T-cell (primary cell): Measurements from ENCODE around the gene CYP4F8. TPM values are rescaled to one million over a fixed set of nuclear protein-coding genes. Genes with fewer than 3 reads are reported as not detected.

ENCODE experiments used
- ATAC-seq, 4 experiments: fragments of 200-7000 bp in 3 of 4; fragments of 150-1000 bp in 1 of 4; cut with Tn5 transposase; replicated peaks in 1 of 4; 1 replicate in 3 of 4; 2 replicates in 1 of 4; pipeline ENCODE4 v1.10.0; 2021; ENCODE audit warnings: moderate library complexity in 3 of 4, mild to moderate bottlenecking in 2 of 4, moderate number of reproducible peaks in 1 of 4
- CTCF ChIA-PET, 2 donors: fragments of 300-600 bp; sonication (Branson Sonifier 250); formaldehyde crosslinking; loops; one replicate each; lab custom pipeline; 2022; ENCODE audit warnings: antibody characterized with exemption in 2 of 2; lab: Charles Lee
- POLR2A ChIA-PET, 2 donors: fragments of 300-600 bp; sonication (Branson Sonifier 250); formaldehyde crosslinking; loops; one replicate each; lab custom pipeline; 2022; ENCODE audit warnings: antibody characterized with exemption in 2 of 2; lab: Charles Lee
- DNase-seq, 35 experiments: peaks; one replicate each; pipeline versions ENCODE4 v3.0.0 to v3.0.0-alpha.2; 2013 to 2023
- H3K27ac ChIP-seq: one replicate; pipeline ENCODE4 v1.5.1; 2013; ENCODE audit warnings: low read length
- H3K27me3 ChIP-seq, 2 experiments: replicated peaks in 1 of 2; 1 replicate in 1 of 2; 2 replicates in 1 of 2; pipeline versions ENCODE4 v1.6.1 to v1.7.0; 2013; ENCODE audit warnings: low read length in 1 of 2, mixed read lengths in 1 of 2; ENCODE audit not compliant: control insufficient read depth in 2 of 2, insufficient read depth in 2 of 2; ENCODE audit errors: extremely low read depth in 1 of 2
- H3K36me3 ChIP-seq, 2 donors: 1 replicate in 1 of 2; 2 replicates in 1 of 2; pipeline versions ENCODE4 v1.6.1 to v1.7.0; 2013; ENCODE audit warnings: low read length in 1 of 2; ENCODE audit not compliant: control insufficient read depth in 2 of 2, insufficient read depth in 1 of 2; ENCODE audit errors: extremely low read depth in 1 of 2
- H3K4me1 ChIP-seq, 2 experiments: 1 replicate in 1 of 2; 2 replicates in 1 of 2; pipeline versions ENCODE4 v1.6.1 to v1.7.0; 2013; ENCODE audit warnings: low read length in 2 of 2, mixed read lengths in 1 of 2; ENCODE audit not compliant: insufficient read depth in 2 of 2, control insufficient read depth in 1 of 2; ENCODE audit errors: extremely low read depth in 1 of 2
- H3K4me3 ChIP-seq, 2 donors: 1 replicate in 1 of 2; 2 replicates in 1 of 2; pipeline versions ENCODE4 v1.5.1 to v1.7.0; 2013; ENCODE audit warnings: mild to moderate bottlenecking in 2 of 2, low read length in 1 of 2, moderate library complexity in 1 of 2; ENCODE audit not compliant: control insufficient read depth in 1 of 2; ENCODE audit errors: extremely low read depth in 1 of 2
- H3K9me3 ChIP-seq: 2 replicates; pipeline ENCODE4 v1.7.0; 2013
- H3K27ac Mint-ChIP-seq, 2 donors: one replicate each; pipeline ENCODE4 v1.8.0; 2020 to 2021; ENCODE audit warnings: mild to moderate bottlenecking in 2 of 2, mixed read lengths in 2 of 2
- H3K27me3 Mint-ChIP-seq, 2 donors: one replicate each; pipeline ENCODE4 v1.8.0; 2021 to 2022; ENCODE audit warnings: mixed read lengths in 2 of 2
- H3K36me3 Mint-ChIP-seq: one replicate; pipeline ENCODE4 v1.8.0; 2021; ENCODE audit warnings: mixed read lengths
- H3K4me1 Mint-ChIP-seq, 3 donors: one replicate each; pipeline ENCODE4 v1.8.0; 2020 to 2022; ENCODE audit warnings: mixed read lengths in 3 of 3, mild to moderate bottlenecking in 1 of 3
- H3K4me3 Mint-ChIP-seq, 3 donors: one replicate each; pipeline ENCODE4 v1.8.0; 2020 to 2022; ENCODE audit warnings: mild to moderate bottlenecking in 3 of 3, mixed read lengths in 3 of 3, moderate library complexity in 3 of 3
- H3K9me3 Mint-ChIP-seq, 3 donors: one replicate each; pipeline ENCODE4 v1.8.0; 2020 to 2022; ENCODE audit warnings: mixed read lengths in 3 of 3
- WGBS: methylation state at CpG from one replicate; pipeline ENCODE4 v1.1.5; 2013; ENCODE audit warnings: missing lambda C conversion rate; ENCODE audit not compliant: insufficient coverage; 5-methylcytosine and 5-hydroxymethylcytosine counted together
- total RNA-seq, 35 experiments: library from RNA in 6 of 35; stranded (reverse) in 6 of 35; fragments of 120-200 nt in 1 of 35; gene quantifications; one replicate each; pipeline versions ENCODE4 v1.2.1 to v1.2.4 and lab custom pipeline; 2013 to 2026

The CYP4F8 gene
- total RNA-seq, result not detected
- not detected for total RNA-seq (2013)
- total RNA-seq (lab: John Stamatoyannopoulos, UW), result 0 to 0.04 (median 0) reads per million in 29 experiments

- no peak within 1 kb of the TSS for H3K4me3 Mint-ChIP-seq
- POLR2A ChIA-PET, result no interaction called here
- no peak within 1 kb of the TSS for H3K27ac ChIP-seq
- no peaks in the 10 kb centered on the region for H3K4me1 ChIP-seq
- no peak within 1 kb of the TSS for H3K4me3 ChIP-seq
- no peaks in the 10 kb centered on the region for H3K9me3 ChIP-seq
- DNase-seq, result no peak
- WGBS, result 64% methylated on average over 8 of the region's 8 CpGs
- H3K27me3 ChIP-seq, result peaks cover 0 to 21% of the 10 kb centered on the region in 2 experiments
- no peaks in the 10 kb centered on the region for H3K36me3 ChIP-seq
- peaks cover 25 to 38% of the 10 kb centered on the region in 2 donors for H3K27me3 Mint-ChIP-seq
- no peaks in the 10 kb centered on the region for H3K36me3 Mint-ChIP-seq
- no peaks in the 10 kb centered on the region for H3K9me3 Mint-ChIP-seq
- CTCF ChIA-PET, result no interaction called here
- no peak for ATAC-seq
- no peaks in the 10 kb centered on the region for H3K4me1 Mint-ChIP-seq
- no peak within 1 kb of the TSS for H3K27ac Mint-ChIP-seq
Observed at GRCh38 chr19:15614507-15615379, at the start of gene CYP4F8. CYP4F8 (plus strand) TSS chr19:15615218; CDS start chr19:15615617, 399 bp downstream.

GRCh38 chr19:15570420-15570819 is 44.6 kb upstream of the CYP4F8 start:
- Histone ChIP-seq H3K27me3 (peaks cover 0 to 44% of the 10 kb centered on the region in 2 experiments), H3K36me3 (no peaks in the 10 kb centered on the region), H3K9me3 (no peaks in the 10 kb centered on the region), H3K4me1 (no peaks in the 10 kb centered on the region), H3K27ac (no peak overlapping the region), H3K4me3 (no peak overlapping the region)
- CTCF ChIA-PET, result no interaction called here
- ATAC-seq, result no peak
- H3K36me3 Mint-ChIP-seq, result no peaks in the 10 kb centered on the region
- no peak overlapping the region for H3K27ac Mint-ChIP-seq
- no peaks in the 10 kb centered on the region for H3K9me3 Mint-ChIP-seq
- DNase-seq, result no peak
- H3K4me3 Mint-ChIP-seq, result no peak overlapping the region
- POLR2A ChIA-PET, result interaction anchor here in 1 of 2 donors (0.7 kb wide), 1 partner anchor 415 kb away, joined by 4 read pairs; no protein-coding TSS in a partner anchor
- H3K27me3 Mint-ChIP-seq, result peaks cover 38 to 50% of the 10 kb centered on the region in 2 donors
- 84% methylated on average over 3 of the region's 3 CpGs for WGBS
- no peaks in the 10 kb centered on the region for H3K4me1 Mint-ChIP-seq

GRCh38 chr19:15575406-15575805 is 39.6 kb upstream of the CYP4F8 start:
- Histone ChIP-seq H3K9me3 (no peaks in the 10 kb centered on the region), H3K27ac (no peak overlapping the region), H3K4me3 (no peak overlapping the region), H3K4me1 (no peaks in the 10 kb centered on the region), H3K36me3 (no peaks in the 10 kb centered on the region), H3K27me3 (peaks cover 0 to 29% of the 10 kb centered on the region in 2 experiments)
- 42% methylated on average over 5 of the region's 6 CpGs for WGBS
- no peaks in the 10 kb centered on the region for H3K36me3 Mint-ChIP-seq
- CTCF ChIA-PET, result no interaction called here
- peaks cover 18 to 22% of the 10 kb centered on the region in 2 donors for H3K27me3 Mint-ChIP-seq
- no peak overlapping the region for H3K27ac Mint-ChIP-seq
- POLR2A ChIA-PET, result no interaction called here
- H3K4me3 Mint-ChIP-seq, result no peak overlapping the region
- no peak for ATAC-seq
- H3K4me1 Mint-ChIP-seq, result no peaks in the 10 kb centered on the region
- DNase-seq, result no peak
- no peaks in the 10 kb centered on the region for H3K9me3 Mint-ChIP-seq

GRCh38 chr19:15576526-15577156 is 38.4 kb upstream of the CYP4F8 start:
- H3K27me3 Mint-ChIP-seq, result peaks cover 18 to 20% of the 10 kb centered on the region in 2 donors
- H3K9me3 ChIP-seq, result no peaks in the 10 kb centered on the region
- H3K4me3 Mint-ChIP-seq, result no peak overlapping the region
- H3K36me3 Mint-ChIP-seq, result no peaks in the 10 kb centered on the region
- no peaks in the 10 kb centered on the region for H3K4me1 ChIP-seq
- H3K4me1 Mint-ChIP-seq, result no peaks in the 10 kb centered on the region
- no peaks in the 10 kb centered on the region for H3K36me3 ChIP-seq
- ChIA-PET CTCF (interaction anchor here in 1 of 2 donors (0.7 kb wide), 1 partner anchor 38 kb away, joined by 3 read pairs; no protein-coding TSS in a partner anchor), POLR2A (no interaction called here)
- DNase-seq (no peak), ATAC-seq (no peak)
- H3K4me3 ChIP-seq, result no peak overlapping the region
- peaks cover 0 to 28% of the 10 kb centered on the region in 2 experiments for H3K27me3 ChIP-seq
- H3K9me3 Mint-ChIP-seq, result no peaks in the 10 kb centered on the region
- no peak overlapping the region for H3K27ac ChIP-seq
- 63% methylated on average over 10 of the region's 12 CpGs for WGBS
- H3K27ac Mint-ChIP-seq, result no peak overlapping the region

- Histone ChIP-seq H3K36me3 (no peaks in the 10 kb centered on the region), H3K4me1 (no peaks in the 10 kb centered on the region), H3K27me3 (peaks cover 0 to 26% of the 10 kb centered on the region in 2 experiments), H3K4me3 (no peak overlapping the region), H3K27ac (no peak overlapping the region), H3K9me3 (no peaks in the 10 kb centered on the region)
- H3K36me3 Mint-ChIP-seq, result no peaks in the 10 kb centered on the region
- no peak overlapping the region for H3K4me3 Mint-ChIP-seq
- peaks cover 13 to 15% of the 10 kb centered on the region in 2 donors for H3K27me3 Mint-ChIP-seq
- CTCF ChIA-PET, result interaction anchor here in 1 of 2 donors (0.7 kb wide), 1 partner anchor 39 kb away, joined by 3 read pairs; no protein-coding TSS in a partner anchor
- no peak for DNase-seq
- H3K4me1 Mint-ChIP-seq, result no peaks in the 10 kb centered on the region
- POLR2A ChIA-PET, result no interaction called here
- 82% methylated on average over 5 of the region's 6 CpGs for WGBS
- no peak overlapping the region for H3K27ac Mint-ChIP-seq
- H3K9me3 Mint-ChIP-seq, result no peaks in the 10 kb centered on the region
- ATAC-seq, result no peak
Observed at GRCh38 chr19:15577184-15577771, 37.7 kb upstream of the CYP4F8 start.

GRCh38 chr19:15583346-15583745 is 31.7 kb upstream of the CYP4F8 start:
- Mint-ChIP-seq H3K27me3 (peaks cover 19 to 29% of the 10 kb centered on the region in 2 donors), H3K9me3 (no peaks in the 10 kb centered on the region), H3K4me3 (no peak overlapping the region), H3K36me3 (no peaks in the 10 kb centered on the region), H3K27ac (no peak overlapping the region), H3K4me1 (peaks cover 3 to 6% (median 3%) of the 10 kb centered on the region in 3 donors)
- Histone ChIP-seq H3K27me3 (peaks cover 0 to 33% of the 10 kb centered on the region in 2 experiments), H3K27ac (no peak overlapping the region), H3K36me3 (no peaks in the 10 kb centered on the region), H3K4me1 (peaks cover 0 to 8% of the 10 kb centered on the region in 2 experiments), H3K4me3 (no peak overlapping the region), H3K9me3 (no peaks in the 10 kb centered on the region)
- CTCF ChIA-PET, result no interaction called here
- DNase-seq (no peak), ATAC-seq (no peak)
- POLR2A ChIA-PET, result no interaction called here
- 84% methylated on average over 4 of the region's 12 CpGs for WGBS
